Thyroid gland (tissue), 4 donors: ENCODE data around the gene RUNDC1. TPM values are rescaled to one million over a fixed set of nuclear protein-coding genes. Genes with fewer than 3 reads are reported as not detected.
"Not testable (repeated sequence)": the region's sequence is repeated elsewhere in the genome, so short reads cannot be mapped to it uniquely, and the experiment has no call there.

Source experiments
- DNase-seq, 2 donors: peaks; one replicate each; pipeline ENCODE4 v3.0.0-alpha.2; 2019
- H3K27ac ChIP-seq, 3 donors: fragments of 200-600 bp; sonication (generic); 1 replicate in 2 of 3; 2 replicates in 1 of 3; pipeline ENCODE4 v1.5.1; 2016 to 2019; ENCODE audit warnings: mild to moderate bottlenecking in 1 of 3, moderate library complexity in 1 of 3
- H3K27me3 ChIP-seq: fragments of 200-600 bp; sonication (generic); one replicate; pipeline ENCODE4 v1.5.1; 2019
- H3K36me3 ChIP-seq, 2 donors: fragments of 200-600 bp; sonication (generic); one replicate each; pipeline ENCODE4 v1.5.1; 2016 to 2019
- H3K4me1 ChIP-seq, 2 donors: fragments of 200-600 bp; sonication (generic); one replicate each; pipeline ENCODE4 v1.5.1; 2017 to 2019
- H3K4me3 ChIP-seq, 3 donors: fragments of 200-600 bp; sonication (generic); replicated peaks in 1 of 3; 1 replicate in 2 of 3; 2 replicates in 1 of 3; pipeline ENCODE4 v1.5.1; 2016; ENCODE audit warnings: mild to moderate bottlenecking in 1 of 3
- H3K9me3 ChIP-seq: fragments of 200-600 bp; sonication (generic); one replicate; pipeline ENCODE4 v1.5.1; 2017
- CTCF ChIP-seq, 6 experiments: fragments of 200-600 bp in 3 of 6; fragments of 450-650 bp in 3 of 6; sonication (generic) in 3 of 6; IDR thresholded peaks; one replicate each; pipeline ENCODE4 v1.5.1; 2016 to 2019; ENCODE audit warnings: antibody characterized with exemption in 6 of 6, mild to moderate bottlenecking in 2 of 6, inconsistent platforms in 1 of 6, moderate library complexity in 1 of 6
- POLR2A ChIP-seq, 2 donors: fragments of 450-650 bp; IDR thresholded peaks; one replicate each; pipeline ENCODE4 v1.6.1; 2017; ENCODE audit warnings: antibody characterized with exemption in 2 of 2, mild to moderate bottlenecking in 2 of 2, moderate library complexity in 1 of 2
- WGBS, 2 donors: methylation state at CpG; one replicate each; pipeline ENCODE4 v1.1.5; 2017; 5-methylcytosine and 5-hydroxymethylcytosine counted together
- intact Hi-C: fragments of 100-400 bp; cut with DNase I; formaldehyde crosslinking; loops from one replicate; pipeline ENCODE4 v1.15.1; 2023
- total RNA-seq, 4 donors: library from RNA; depleted of rRNA; stranded (reverse); fragments of >200 nt; gene quantifications; one replicate each; pipeline ENCODE4 v1.2.3, GENCODE V29; 2016

Gene RUNDC1
- total RNA-seq, 4 donors from 2014 or later: 25.8 to 31.9 (median 28.4) TPM

DNA sequence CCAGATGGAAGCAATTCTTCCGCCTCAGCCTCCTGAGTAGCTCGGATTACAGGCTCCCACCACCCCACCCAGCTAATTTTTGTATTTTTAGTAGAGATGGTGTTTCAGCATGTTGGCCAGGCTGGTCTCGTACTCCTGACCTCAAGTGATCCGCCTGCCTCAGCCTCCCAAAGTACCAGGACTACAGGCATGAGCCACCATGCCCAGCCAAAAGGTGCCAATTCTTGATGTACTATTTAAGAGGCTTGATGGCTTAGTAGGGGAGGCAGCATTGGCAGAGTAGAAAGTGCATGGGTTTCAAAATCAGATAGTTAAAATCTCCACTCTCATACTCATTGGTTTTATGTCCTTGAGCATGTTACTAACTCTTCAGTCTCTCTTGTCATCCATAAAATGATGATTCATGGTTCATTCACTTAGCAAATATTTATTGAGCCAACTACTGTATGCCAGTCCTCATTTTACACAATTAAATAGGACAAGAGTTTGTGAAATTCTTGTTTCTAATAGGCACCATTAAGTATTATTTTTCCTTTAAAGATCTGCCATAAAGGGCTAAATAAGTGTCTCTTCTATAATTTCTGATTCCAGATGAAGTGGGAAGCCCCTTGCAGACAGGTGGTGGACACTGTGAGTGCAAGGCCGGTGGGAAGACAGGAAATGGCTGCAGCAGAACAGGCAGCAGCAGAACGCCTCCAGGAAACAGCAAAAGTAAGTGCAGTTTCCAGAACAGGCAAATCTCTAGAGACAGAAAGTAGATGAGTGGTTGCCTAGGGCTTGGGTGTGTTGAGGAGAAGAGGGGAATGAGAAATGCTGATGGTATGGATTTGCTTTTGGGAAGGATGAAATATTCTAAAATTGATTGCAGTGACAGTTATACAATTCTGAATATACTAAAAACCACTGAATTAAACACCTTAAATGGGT, 9.6 kb downstream of the RUNDC1 start:
- Histone ChIP-seq H3K4me1 (no peaks in the 10 kb centered on the region), H3K27me3 (no peaks in the 10 kb centered on the region), H3K36me3 (peaks cover 60 to 68% of the 10 kb centered on the region in 2 donors), H3K27ac (no peak overlapping the region), H3K9me3 (no peaks in the 10 kb centered on the region), H3K4me3 (no peak overlapping the region)
- intact Hi-C loops: no loop called here
- no peak for TF ChIP-seq CTCF (IDR thresholded peaks at IDR 0.05)
- no peak for TF ChIP-seq POLR2A (IDR thresholded peaks at IDR 0.05)
- 85 to 93% methylated on average over 6 of the region's 6 CpGs for WGBS, 2 donors
- DNase-seq: no peak

DNA sequence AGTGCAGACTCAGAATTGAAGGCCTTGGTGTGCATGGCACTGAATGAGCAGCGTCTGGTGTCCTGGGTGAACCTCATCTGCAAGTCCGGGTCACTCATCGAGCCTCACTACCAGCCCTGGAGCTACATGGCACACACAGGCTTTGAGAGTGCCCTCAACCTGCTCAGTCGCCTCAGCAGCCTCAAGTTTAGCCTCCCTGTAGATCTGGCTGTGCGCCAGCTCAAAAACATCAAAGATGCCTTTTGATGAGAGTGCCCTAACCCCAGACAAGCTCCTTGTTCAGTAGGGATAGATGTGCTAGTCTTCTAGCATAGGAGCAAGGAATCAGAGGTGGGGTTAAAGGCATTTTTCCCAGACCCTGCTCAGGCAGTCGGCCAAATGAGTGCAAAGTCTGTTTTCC, 11.1 kb downstream of the RUNDC1 start:
- Histone ChIP-seq H3K27me3 (no peaks in the 10 kb centered on the region), H3K4me3 (no peak overlapping the region), H3K27ac (no peak overlapping the region), H3K36me3 (peaks cover 49 to 60% of the 10 kb centered on the region in 2 donors), H3K9me3 (no peaks in the 10 kb centered on the region), H3K4me1 (no peaks in the 10 kb centered on the region)
- TF ChIP-seq POLR2A (IDR thresholded peaks at IDR 0.05) (no peak), CTCF (IDR thresholded peaks at IDR 0.05) (no peak)
- DNase-seq: no peak
- intact Hi-C loops: no loop called here
- 92 to 95% methylated on average over 6 of the region's 6 CpGs for WGBS, 2 donors

DNA sequence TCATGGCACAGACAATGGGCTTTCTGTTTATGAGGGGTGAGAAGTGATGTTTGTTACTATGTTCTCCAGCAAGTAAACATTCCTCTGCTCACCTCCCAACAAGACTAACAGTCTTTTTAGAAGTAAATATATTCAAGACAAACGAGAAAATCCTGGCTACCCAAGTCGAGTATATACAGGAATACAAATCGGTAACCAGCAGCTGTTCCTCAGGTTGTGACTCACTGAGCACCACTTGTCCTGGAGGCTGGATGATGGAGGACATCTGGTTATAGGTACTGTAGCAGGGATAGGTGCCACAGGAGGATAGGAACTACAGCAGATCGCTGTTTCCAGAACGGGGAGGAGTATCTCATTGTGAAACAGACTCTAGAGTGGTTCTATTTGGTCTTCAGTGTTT, 12.5 kb downstream of the RUNDC1 start:
- H3K27ac ChIP-seq: no peak overlapping the region
- 84 to 94% methylated on average over 5 of the region's 5 CpGs for WGBS, 2 donors
- H3K36me3 ChIP-seq: peaks cover 39 to 52% of the 10 kb centered on the region in 2 donors

DNA sequence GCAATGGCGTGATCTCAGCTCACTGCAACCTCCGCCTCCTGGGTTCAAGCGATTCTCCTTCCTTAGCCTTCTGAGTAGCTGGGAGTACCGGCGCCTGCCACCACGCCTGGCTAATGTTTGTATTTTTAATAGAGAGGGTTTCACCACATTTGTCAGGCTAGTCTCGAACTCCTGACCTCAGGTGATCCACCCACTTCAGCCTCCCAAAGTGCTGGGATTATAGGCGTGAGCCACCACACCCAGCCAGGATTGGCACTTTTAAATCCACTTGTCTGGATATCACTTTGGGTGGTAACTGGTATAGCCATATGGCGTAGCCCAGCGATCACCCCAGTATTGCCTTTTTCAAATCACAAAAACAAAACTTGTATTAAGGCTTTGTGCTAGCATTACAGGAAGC, 13.5 kb downstream of the RUNDC1 start:
- peaks cover 29 to 41% of the 10 kb centered on the region in 2 donors for H3K36me3 ChIP-seq
- WGBS, 2 donors: 84 to 87% methylated on average over 10 of the region's 10 CpGs
- intact Hi-C loops, H3K9me3 ChIP-seq, H3K4me1 ChIP-seq, DNase-seq, H3K27me3 ChIP-seq, H3K4me3 ChIP-seq, H3K27ac ChIP-seq: not testable (repeated sequence)

More for the DNA sequence above, 12.5 kb downstream of the RUNDC1 start:
- DNase-seq: no peak
- Histone ChIP-seq H3K4me3 (no peak overlapping the region), H3K9me3 (no peaks in the 10 kb centered on the region), H3K4me1 (peaks cover 0 to 6% of the 10 kb centered on the region in 2 donors), H3K27me3 (no peaks in the 10 kb centered on the region)
- TF ChIP-seq POLR2A (IDR thresholded peaks at IDR 0.05) (no peak), CTCF (IDR thresholded peaks at IDR 0.05) (no peak)
- intact Hi-C loops: no loop called here

DNA sequence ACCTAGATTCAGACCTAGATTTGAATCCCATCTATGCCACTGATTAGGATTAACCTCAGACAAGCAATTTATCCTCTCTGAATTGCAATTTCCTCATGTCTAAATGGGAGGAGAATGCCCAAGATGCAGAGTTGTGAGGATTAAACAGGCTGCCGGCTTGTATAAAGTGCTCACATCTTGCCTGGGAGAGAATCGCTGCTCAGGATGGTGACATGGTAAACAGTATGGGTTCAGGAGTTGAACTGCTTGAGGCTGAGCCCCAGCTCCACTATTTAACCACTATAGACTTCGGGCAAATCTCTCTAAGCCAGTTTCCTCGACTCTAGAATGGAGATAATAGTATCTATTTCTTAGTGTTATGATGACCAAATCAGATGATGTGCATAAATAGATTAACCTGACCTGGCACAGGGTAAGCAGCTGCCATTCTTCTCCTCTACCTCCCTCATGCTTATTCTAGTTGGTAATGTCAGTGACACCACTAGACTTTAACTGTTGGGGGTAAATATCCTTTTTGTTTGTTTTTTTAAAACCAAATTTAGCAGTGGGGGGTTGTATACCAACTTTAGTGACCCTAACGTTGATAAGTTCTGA, 17.1 kb downstream of the RUNDC1 start:
- Histone ChIP-seq H3K27ac (peak overlapping the region in 2 of 3 donors; percentile 13 to 59), H3K27me3 (no peaks in the 10 kb centered on the region), H3K4me3 (no peak overlapping the region), H3K4me1 (peaks cover 11 to 21% of the 10 kb centered on the region in 2 donors), H3K36me3 (peaks cover 24 to 35% of the 10 kb centered on the region in 2 donors), H3K9me3 (no peaks in the 10 kb centered on the region)
- no peak for TF ChIP-seq CTCF (IDR thresholded peaks at IDR 0.05)
- TF ChIP-seq POLR2A (IDR thresholded peaks at IDR 0.05): no peak
- no peak for DNase-seq
- 22 to 26% methylated on average over 5 of the region's 5 CpGs for WGBS, 2 donors
- intact Hi-C loops: no loop called here
